AG04450 (cell line): ENCODE data around the gene HOXB6. TPM values are rescaled to one million over a fixed set of nuclear protein-coding genes. Genes with fewer than 3 reads are reported as not detected.

ENCODE experiments used
- CTCF ChIA-PET: fragments of 300-600, 350-600 bp; formaldehyde crosslinking; extraction: SDS; loops from one replicate; lab custom pipeline; 2022; ENCODE audit warnings: antibody characterized with exemption, inconsistent platforms; lab: Charles Lee
- POLR2A ChIA-PET: fragments of 350-600 bp; formaldehyde crosslinking; extraction: SDS; loops from one replicate; lab custom pipeline; 2021; ENCODE audit warnings: antibody characterized with exemption, inconsistent platforms; lab: Yijun Ruan, JAX
- DNase-seq: peaks from one replicate; pipeline ENCODE4 v3.0.0-alpha.2; 2011; ENCODE audit warnings: low read depth, low spot score
- H3K27ac ChIP-seq: one replicate; pipeline ENCODE4 v1.5.1; 2012; ENCODE audit warnings: low read depth, low read length, control low read depth
- H3K27me3 ChIP-seq: one replicate; pipeline ENCODE4 v1.6.0; 2012; ENCODE audit warnings: low read length; ENCODE audit not compliant: control insufficient read depth, insufficient read depth
- H3K4me3 ChIP-seq: 2 replicates; pipeline ENCODE4 v1.5.1; 2011; ENCODE audit warnings: mild to moderate bottlenecking, low read depth, low read length, control low read depth
- H3K9me3 ChIP-seq: 2 replicates; pipeline ENCODE4 v1.5.1; 2012; ENCODE audit warnings: low read length; ENCODE audit not compliant: control insufficient read depth, insufficient read depth
- CTCF ChIP-seq: IDR thresholded peaks from 2 replicates; pipeline ENCODE4 v1.5.1; 2011; ENCODE audit warnings: low read depth, low read length, control low read depth, inconsistent platforms
- polyA plus RNA-seq: library from polyadenylated mRNA; depleted of rRNA; stranded (reverse); fragments of >200 nt; gene quantifications from 2 replicates; pipeline ENCODE4 v1.2.3, GENCODE V29; 2011

The HOXB6 gene
- polyA plus RNA-seq, 1 experiment: 15.4 TPM

DNA sequence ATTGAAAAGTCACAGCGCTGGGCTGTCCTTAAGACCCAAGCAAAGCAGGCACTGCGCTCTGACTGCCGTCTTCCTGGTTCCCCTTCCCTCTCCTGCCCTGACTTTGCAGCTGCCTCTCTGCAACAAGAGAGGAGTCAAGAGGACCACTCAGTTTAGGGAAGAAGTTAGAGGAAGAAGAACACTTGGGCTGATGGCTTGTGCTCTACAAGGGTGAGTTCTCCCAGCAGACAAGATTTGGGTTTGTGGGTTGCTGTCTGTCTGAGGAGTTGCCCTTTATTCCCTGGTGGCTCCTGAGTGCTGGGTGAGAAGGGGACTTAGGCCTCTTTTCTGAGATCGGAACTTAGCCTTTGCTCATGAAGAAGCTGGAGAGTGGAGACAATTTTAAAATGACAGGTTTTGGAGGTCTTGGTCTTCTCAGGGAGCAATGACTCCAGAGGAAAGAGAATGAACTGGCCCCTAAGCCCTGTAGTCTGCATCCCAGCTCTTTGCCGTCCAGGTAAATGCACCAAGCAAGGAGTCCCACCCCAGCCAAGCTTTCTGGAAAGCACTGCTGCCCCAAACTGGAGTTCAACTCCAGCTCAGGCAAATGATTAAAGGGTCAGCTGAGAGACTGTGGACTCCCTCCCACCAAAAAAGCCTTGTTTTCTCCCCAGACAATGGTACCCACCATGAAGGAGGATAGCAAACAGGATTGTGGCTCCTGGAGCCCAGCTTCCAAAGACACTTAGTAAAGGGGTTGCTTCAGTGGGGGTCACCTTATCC is 24.0 kb upstream of the HOXB6 start:
- Histone ChIP-seq H3K27me3 (peaks cover 98% of the 10 kb centered on the region), H3K4me3 (no peak overlapping the region), H3K27ac (no peak overlapping the region), H3K9me3 (peaks cover 6% of the 10 kb centered on the region; the same call in 1 of the 2 replicates)
- no peak for DNase-seq
- no peak for TF ChIP-seq CTCF
- POLR2A ChIA-PET: no interaction called here
- CTCF ChIA-PET: interaction anchor here (1.4 to 2.1 kb wide), 3 partner anchors 8 to 321 kb away, joined by 3 to 7 read pairs (median 7); no protein-coding TSS in a partner anchor

GRCh38 chr17:48627623-48628521 is 23.1 kb upstream of the HOXB6 start:
- no peak for DNase-seq
- ChIA-PET CTCF (interaction anchor here (1.0 to 2.1 kb wide), 4 partner anchors 9 to 320 kb away, joined by 3 to 7 read pairs (median 5); no protein-coding TSS in a partner anchor), POLR2A (no interaction called here)
- Histone ChIP-seq H3K27me3 (peaks cover 98% of the 10 kb centered on the region), H3K4me3 (no peak overlapping the region), H3K9me3 (peaks cover 4% of the 10 kb centered on the region; the same call in 1 of the 2 replicates), H3K27ac (no peak overlapping the region)
- TF ChIP-seq CTCF: no peak

GRCh38 chr17:48627118-48627597 is 22.4 kb upstream of the HOXB6 start:
- no peak for DNase-seq
- ChIA-PET POLR2A (no interaction called here), CTCF (interaction anchor here (0.7 to 2.0 kb wide), 5 partner anchors 8 to 319 kb away, joined by 3 to 7 read pairs (median 3); no protein-coding TSS in a partner anchor)
- H3K4me3 ChIP-seq: no peak overlapping the region
- no peak for TF ChIP-seq CTCF
- peaks cover 98% of the 10 kb centered on the region for H3K27me3 ChIP-seq
- peaks cover 4% of the 10 kb centered on the region; the same call in 1 of the 2 replicates for H3K9me3 ChIP-seq
- H3K27ac ChIP-seq: no peak overlapping the region

- TF ChIP-seq CTCF: no peak
- ChIA-PET CTCF (interaction anchor here (0.7 to 2.0 kb wide), 4 partner anchors 8 to 319 kb away, joined by 3 to 11 read pairs (median 4); no protein-coding TSS in a partner anchor), POLR2A (interaction anchor here (0.6 kb wide), 1 partner anchor 152 kb away, joined by 4 read pairs; no protein-coding TSS in a partner anchor)
- no peak for DNase-seq
- Histone ChIP-seq H3K9me3 (peaks cover 7% of the 10 kb centered on the region; the same call in 1 of the 2 replicates), H3K4me3 (peak within 1 kb of the TSS; percentile 22), H3K27ac (no peak within 1 kb of the TSS), H3K27me3 (peaks cover 98% of the 10 kb centered on the region)
Observed at GRCh38 chr17:48626245-48627117, 21.7 kb upstream of the HOXB6 start, which contains the start of gene HOXB9. Gene HOXB9 (minus strand): TSS chr17:48626358. CDS start chr17:48626269, 89 bp downstream.
